Keratinocyte (primary cell): Measurements from ENCODE around the gene MYL10. TPM values are rescaled to one million over a fixed set of nuclear protein-coding genes. Genes with fewer than 3 reads are reported as not detected.

Experiments
- DNase-seq: peaks from one replicate; pipeline ENCODE4 v3.0.0-alpha.2; 2011; ENCODE audit warnings: low read depth, missing footprints, low spot score
- FAIRE-seq: peaks from 2 replicates; lab custom pipeline; 2011; peaks lifted over from hg19 to GRCh38; lab: Jason Lieb, UNC
- H2AFZ ChIP-seq: 2 replicates; pipeline ENCODE4 v1.6.0; 2012; ENCODE audit warnings: low read length, control low read depth, inconsistent platforms; ENCODE audit not compliant: control insufficient read depth
- H3K27ac ChIP-seq: 2 replicates; pipeline ENCODE4 v1.5.1; 2011; ENCODE audit warnings: low read length; ENCODE audit not compliant: control insufficient read depth, insufficient read depth
- H3K27me3 ChIP-seq: 3 replicates; pipeline ENCODE4 v1.6.0; 2011; ENCODE audit warnings: low read length; ENCODE audit not compliant: control insufficient read depth, insufficient read depth; ENCODE audit errors: extremely low read depth
- H3K36me3 ChIP-seq, 2 experiments: 2 replicates in 1 of 2; 3 replicates in 1 of 2; pipeline ENCODE4 v1.5.1; 2011; ENCODE audit warnings: low read length in 2 of 2, mild to moderate bottlenecking in 1 of 2; ENCODE audit not compliant: control insufficient read depth in 2 of 2, insufficient read depth in 2 of 2; ENCODE audit errors: extremely low read depth in 1 of 2
- H3K4me1 ChIP-seq: 3 replicates; pipeline ENCODE4 v1.5.1; 2011; ENCODE audit warnings: low read length; ENCODE audit not compliant: control insufficient read depth, insufficient read depth; ENCODE audit errors: extremely low read depth
- H3K4me2 ChIP-seq: 3 replicates; pipeline ENCODE4 v1.6.0; 2011; ENCODE audit warnings: low read depth, low read length; ENCODE audit not compliant: control insufficient read depth, insufficient read depth; ENCODE audit errors: extremely low read depth
- H3K4me3 ChIP-seq, 3 experiments: fragments of 200-600 bp in 1 of 3; sonication (generic) in 1 of 3; 2 replicates in 2 of 3; 3 replicates in 1 of 3; pipeline ENCODE4 v1.5.1; 2011 to 2016; ENCODE audit warnings: low read length in 3 of 3, mild to moderate bottlenecking in 3 of 3, control low read depth in 2 of 3, inconsistent platforms in 1 of 3, low read depth in 1 of 3, mixed read lengths in 1 of 3, mixed run types in 1 of 3, moderate library complexity in 1 of 3; ENCODE audit not compliant: control insufficient read depth in 2 of 3, insufficient read depth in 2 of 3; ENCODE audit errors: extremely low read depth in 1 of 3
- H3K79me2 ChIP-seq: 2 replicates; pipeline ENCODE4 v1.6.0; 2012; ENCODE audit warnings: low read length; ENCODE audit not compliant: control insufficient read depth, insufficient read depth
- H3K9ac ChIP-seq: 3 replicates; pipeline ENCODE4 v1.6.0; 2011; ENCODE audit warnings: low read length; ENCODE audit not compliant: control insufficient read depth, insufficient read depth; ENCODE audit errors: extremely low read depth
- H3K9me1 ChIP-seq: 3 replicates; pipeline ENCODE4 v1.6.0; 2011; ENCODE audit warnings: low read length; ENCODE audit not compliant: control insufficient read depth, insufficient read depth; ENCODE audit errors: extremely low read depth
- H3K9me3 ChIP-seq: 2 replicates; pipeline ENCODE4 v1.5.1; 2012; ENCODE audit warnings: low read depth, low read length; ENCODE audit not compliant: control insufficient read depth
- H4K20me1 ChIP-seq: 3 replicates; pipeline ENCODE4 v1.6.0; 2011; ENCODE audit warnings: low read length; ENCODE audit not compliant: control insufficient read depth, insufficient read depth; ENCODE audit errors: extremely low read depth
- CTCF ChIP-seq, 3 experiments: IDR thresholded peaks in 1 of 3; conservative IDR thresholded peaks in 1 of 3; optimal IDR thresholded peaks in 1 of 3; 2 replicates in 2 of 3; 3 replicates in 1 of 3; pipeline versions ENCODE3 to v1.5.1; 2011; ENCODE audit warnings: low read length in 3 of 3, mild to moderate bottlenecking in 3 of 3, moderate library complexity in 2 of 3, control low read depth in 1 of 3, inconsistent platforms in 1 of 3; ENCODE audit not compliant: insufficient read depth in 2 of 3; ENCODE audit errors: extremely low read depth in 1 of 3
- EZH2 ChIP-seq: IDR thresholded peaks from one replicate; pipeline ENCODE4 v1.6.1; 2012; ENCODE audit warnings: inconsistent platforms, mild to moderate bottlenecking, low read length, moderate library complexity
- dilution Hi-C: fragments of 300-500 bp; cut with MboI; formaldehyde crosslinking; loops from one replicate; pipeline ENCODE4 v1.7.0; 2020; ENCODE audit warnings: low sequenced_read_pairs; ENCODE audit not compliant: extremely low pct_ligation_motif_present
- polyA plus RNA-seq, 5 experiments: library from polyadenylated mRNA; depleted of rRNA in 3 of 5; stranded (reverse) in 3 of 5; stranded (forward) in 1 of 5; unstranded in 1 of 5; fragments of >200 nt; gene quantifications; 1 replicate in 1 of 5; 2 replicates in 3 of 5; 3 replicates in 1 of 5; pipeline versions ENCODE4 v1.2.1 to v1.2.3, GENCODE V29; 2011 to 2012; ENCODE audit warnings: missing spikeins in 2 of 5, low read depth in 1 of 5, low replicate concordance in 1 of 5

MYL10 gene
- polyA plus RNA-seq, 1 donor (not counting 4 experiments of a cell fraction or from before 2014, with no cell fraction given), result not detected

GRCh38 chr7:101664893-101665471 is 35.9 kb upstream of the MYL10 start:
- FAIRE-seq (no peak), DNase-seq (no peak)
- no peaks in the 10 kb centered on the region for H3K9me3 ChIP-seq
- dilution Hi-C loops, result no loop called here
- TF ChIP-seq EZH2 (no peak), CTCF (optimal IDR thresholded peaks at IDR 0.05 in 1 of 3, IDR thresholded peaks at IDR 0.05 in 1 of 3, conservative IDR thresholded peaks at IDR 0.05 in 1 of 3; ENCODE audit: extremely low read depth in 1 of 3, insufficient read depth in 2 of 3, low read length in 3 of 3) (no peak)
- no peak overlapping the region for H3K4me2 ChIP-seq
- peaks cover 12% of the 10 kb centered on the region for H3K27me3 ChIP-seq
- H3K4me3 ChIP-seq, result no peak overlapping the region
- no peaks in the 10 kb centered on the region for H3K79me2 ChIP-seq
- H3K4me1 ChIP-seq, result no peaks in the 10 kb centered on the region
- no peaks in the 10 kb centered on the region for H4K20me1 ChIP-seq
- H3K9ac ChIP-seq, result no peak overlapping the region
- H3K9me1 ChIP-seq, result no peaks in the 10 kb centered on the region
- H2AFZ ChIP-seq, result no peak overlapping the region
- no peaks in the 10 kb centered on the region for H3K36me3 ChIP-seq
- H3K27ac ChIP-seq, result no peak overlapping the region

- H3K36me3 ChIP-seq, result no peaks in the 10 kb centered on the region
- H3K4me2 ChIP-seq, result no peak overlapping the region
- no peaks in the 10 kb centered on the region for H4K20me1 ChIP-seq
- dilution Hi-C loops, result no loop called here
- H2AFZ ChIP-seq, result no peak overlapping the region
- no peak for TF ChIP-seq CTCF (optimal IDR thresholded peaks at IDR 0.05 in 1 of 3, IDR thresholded peaks at IDR 0.05 in 1 of 3, conservative IDR thresholded peaks at IDR 0.05 in 1 of 3; ENCODE audit: extremely low read depth in 1 of 3, insufficient read depth in 2 of 3, low read length in 3 of 3)
- no peak for TF ChIP-seq EZH2
- no peak overlapping the region for H3K9ac ChIP-seq
- no peaks in the 10 kb centered on the region for H3K79me2 ChIP-seq
- H3K4me1 ChIP-seq, result no peaks in the 10 kb centered on the region
- H3K27ac ChIP-seq, result no peak overlapping the region
- DNase-seq (no peak), FAIRE-seq (no peak)
- H3K9me3 ChIP-seq, result no peaks in the 10 kb centered on the region
- peaks cover 12% of the 10 kb centered on the region for H3K27me3 ChIP-seq
- no peaks in the 10 kb centered on the region for H3K9me1 ChIP-seq
- H3K4me3 ChIP-seq, result no peak overlapping the region
Measured at GRCh38 chr7:101664436-101664835, 35.3 kb upstream of the MYL10 start.
